ENCODE measurements around the gene CFAP410. TPM values are rescaled to one million over a fixed set of nuclear protein-coding genes. Genes with fewer than 3 reads are reported as not detected.

The CFAP410 gene
- total RNA-seq, 3 donors from 2014 or later = 22.0 to 33.0 (median 26.6) TPM

GRCh38 chr21:44313451-44313850 is 25.7 kb downstream of the CFAP410 start:
- H3K4me3 ChIP-seq = no peak overlapping the region
- no peak for DNase-seq
- TF ChIP-seq CTCF (IDR thresholded peaks at IDR 0.05) = no peak
- ATAC-seq = no peak
- H3K36me3 ChIP-seq (ENCODE audit: low read depth) = peaks cover 8% of the 10 kb centered on the region
- intact Hi-C loops (cut with DNase I, micrococcal nuclease) = no loop called here
- H3K9me3 ChIP-seq = no peaks in the 10 kb centered on the region
- no peaks in the 10 kb centered on the region for H3K4me1 ChIP-seq (ENCODE audit: low read depth)

DNA sequence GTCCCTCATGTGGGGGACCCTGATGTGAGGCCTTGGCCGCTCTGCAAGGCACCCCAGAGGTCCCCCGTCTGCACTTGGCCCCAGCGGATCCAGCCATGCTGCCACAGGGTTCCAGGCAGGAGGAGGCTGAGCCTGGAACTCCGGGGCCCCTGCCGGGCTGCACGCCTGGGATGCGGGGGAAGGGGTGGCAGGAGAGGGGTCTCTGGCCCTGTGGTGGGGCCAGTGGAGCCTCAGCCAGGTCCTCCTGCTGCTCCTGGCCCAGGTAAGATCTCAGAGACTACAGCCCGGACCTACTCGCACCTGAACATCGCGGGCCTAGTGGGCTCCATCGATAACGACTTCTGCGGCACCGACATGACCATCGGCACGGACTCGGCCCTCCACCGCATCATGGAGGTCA is 26.5 kb downstream of the CFAP410 start:
- intact Hi-C loops (cut with DNase I, micrococcal nuclease) = no loop called here
- TF ChIP-seq CTCF (IDR thresholded peaks at IDR 0.05) = no peak
- DNase-seq (no peak), ATAC-seq (no peak)
- Histone ChIP-seq H3K4me3 (no peak overlapping the region), H3K36me3 (ENCODE audit: low read depth) (peaks cover 8% of the 10 kb centered on the region), H3K9me3 (no peaks in the 10 kb centered on the region), H3K4me1 (ENCODE audit: low read depth) (no peaks in the 10 kb centered on the region)

GRCh38 chr21:44312089-44312488 is 27.1 kb downstream of the CFAP410 start:
- DNase-seq = no peak
- no peak overlapping the region for H3K4me3 ChIP-seq
- intact Hi-C loops (cut with DNase I, micrococcal nuclease) = no loop called here
- H3K36me3 ChIP-seq (ENCODE audit: low read depth) = peaks cover 6% of the 10 kb centered on the region
- no peaks in the 10 kb centered on the region for H3K4me1 ChIP-seq (ENCODE audit: low read depth)
- no peak for TF ChIP-seq CTCF (IDR thresholded peaks at IDR 0.05)
- no peaks in the 10 kb centered on the region for H3K9me3 ChIP-seq
- no peak for ATAC-seq

GRCh38 chr21:44310628-44311507 is 28.3 kb downstream of the CFAP410 start:
- Histone ChIP-seq H3K4me1 (ENCODE audit: low read depth) (no peaks in the 10 kb centered on the region), H3K36me3 (ENCODE audit: low read depth) (peaks cover 5% of the 10 kb centered on the region), H3K4me3 (no peak overlapping the region), H3K9me3 (no peaks in the 10 kb centered on the region)
- ATAC-seq = no peak
- no peak for TF ChIP-seq CTCF (IDR thresholded peaks at IDR 0.05)
- intact Hi-C loops (cut with DNase I, micrococcal nuclease) = no loop called here
- DNase-seq = no peak

GRCh38 chr21:44306936-44307704 is 32.1 kb downstream of the CFAP410 start:
- DNase-seq = no peak
- no peak overlapping the region for H3K4me3 ChIP-seq
- no peaks in the 10 kb centered on the region for H3K9me3 ChIP-seq
- intact Hi-C loops (cut with DNase I, micrococcal nuclease) = no loop called here
- peaks cover 31% of the 10 kb centered on the region for H3K4me1 ChIP-seq (ENCODE audit: low read depth)
- no peaks in the 10 kb centered on the region for H3K36me3 ChIP-seq (ENCODE audit: low read depth)
- ATAC-seq = no peak
- no peak for TF ChIP-seq CTCF (IDR thresholded peaks at IDR 0.05)

All from mucosa of descending colon (tissue), 3 donors.